ENCODE data around the gene PHACTR3. TPM values are rescaled to one million over a fixed set of nuclear protein-coding genes. Genes with fewer than 3 reads are reported as not detected.

Gene PHACTR3
- total RNA-seq, 4 donors from 2014 or later = 5.4 to 15.9 (median 10.0) TPM

DNA sequence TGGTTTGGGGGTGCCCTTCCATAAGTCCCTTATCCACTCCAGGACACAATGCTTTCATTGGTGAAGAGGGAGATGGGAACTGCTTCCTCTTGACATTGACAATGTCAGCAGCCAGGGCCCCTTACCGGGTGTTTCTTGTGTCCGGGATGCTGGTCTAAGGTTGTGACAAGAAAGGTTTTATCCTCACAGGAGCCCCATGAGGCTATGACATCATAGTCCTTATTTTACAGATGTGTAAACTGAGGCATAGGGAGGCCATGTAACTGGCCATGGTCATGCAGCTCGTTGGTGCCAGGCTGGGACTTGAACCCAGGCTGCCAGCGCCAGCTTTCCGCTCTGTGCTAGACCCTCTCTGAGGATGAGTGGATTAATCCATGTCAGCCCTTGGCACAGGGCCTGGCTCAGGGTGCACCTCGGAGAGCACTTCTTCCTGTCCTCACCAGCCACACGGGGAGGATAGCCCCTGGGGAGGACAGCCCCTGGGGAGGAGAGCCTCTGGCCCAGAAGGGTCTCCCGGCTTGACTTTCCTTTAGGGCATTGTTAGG, 171.8 kb downstream of the PHACTR3 start:
- TF ChIP-seq, protein P1, sequence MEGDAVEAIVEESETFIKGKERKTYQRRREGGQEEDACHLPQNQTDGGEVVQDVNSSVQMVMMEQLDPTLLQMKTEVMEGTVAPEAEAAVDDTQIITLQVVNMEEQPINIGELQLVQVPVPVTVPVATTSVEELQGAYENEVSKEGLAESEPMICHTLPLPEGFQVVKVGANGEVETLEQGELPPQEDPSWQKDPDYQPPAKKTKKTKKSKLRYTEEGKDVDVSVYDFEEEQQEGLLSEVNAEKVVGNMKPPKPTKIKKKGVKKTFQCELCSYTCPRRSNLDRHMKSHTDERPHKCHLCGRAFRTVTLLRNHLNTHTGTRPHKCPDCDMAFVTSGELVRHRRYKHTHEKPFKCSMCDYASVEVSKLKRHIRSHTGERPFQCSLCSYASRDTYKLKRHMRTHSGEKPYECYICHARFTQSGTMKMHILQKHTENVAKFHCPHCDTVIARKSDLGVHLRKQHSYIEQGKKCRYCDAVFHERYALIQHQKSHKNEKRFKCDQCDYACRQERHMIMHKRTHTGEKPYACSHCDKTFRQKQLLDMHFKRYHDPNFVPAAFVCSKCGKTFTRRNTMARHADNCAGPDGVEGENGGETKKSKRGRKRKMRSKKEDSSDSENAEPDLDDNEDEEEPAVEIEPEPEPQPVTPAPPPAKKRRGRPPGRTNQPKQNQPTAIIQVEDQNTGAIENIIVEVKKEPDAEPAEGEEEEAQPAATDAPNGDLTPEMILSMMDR (IDR thresholded peaks at IDR 0.05) = no peak
- no peak for TF ChIP-seq EP300 (IDR thresholded peaks at IDR 0.05)
- no peak for TF ChIP-seq POLR2A (IDR thresholded peaks at IDR 0.05)
- Histone ChIP-seq H3K4me3 (no peak overlapping the region), H3K4me1 (no peaks in the 10 kb centered on the region), H3K36me3 (no peaks in the 10 kb centered on the region), H3K27me3 (peaks cover 0 to 3% of the 10 kb centered on the region in 2 donors), H3K9me3 (no peaks in the 10 kb centered on the region), H3K27ac (no peak overlapping the region)
- DNase-seq (ENCODE audit: low spot score in 2 of 2) = no peak
- WGBS, 2 donors = 45 to 53% methylated on average over 4 to 8 of the region's 8 CpGs

DNA sequence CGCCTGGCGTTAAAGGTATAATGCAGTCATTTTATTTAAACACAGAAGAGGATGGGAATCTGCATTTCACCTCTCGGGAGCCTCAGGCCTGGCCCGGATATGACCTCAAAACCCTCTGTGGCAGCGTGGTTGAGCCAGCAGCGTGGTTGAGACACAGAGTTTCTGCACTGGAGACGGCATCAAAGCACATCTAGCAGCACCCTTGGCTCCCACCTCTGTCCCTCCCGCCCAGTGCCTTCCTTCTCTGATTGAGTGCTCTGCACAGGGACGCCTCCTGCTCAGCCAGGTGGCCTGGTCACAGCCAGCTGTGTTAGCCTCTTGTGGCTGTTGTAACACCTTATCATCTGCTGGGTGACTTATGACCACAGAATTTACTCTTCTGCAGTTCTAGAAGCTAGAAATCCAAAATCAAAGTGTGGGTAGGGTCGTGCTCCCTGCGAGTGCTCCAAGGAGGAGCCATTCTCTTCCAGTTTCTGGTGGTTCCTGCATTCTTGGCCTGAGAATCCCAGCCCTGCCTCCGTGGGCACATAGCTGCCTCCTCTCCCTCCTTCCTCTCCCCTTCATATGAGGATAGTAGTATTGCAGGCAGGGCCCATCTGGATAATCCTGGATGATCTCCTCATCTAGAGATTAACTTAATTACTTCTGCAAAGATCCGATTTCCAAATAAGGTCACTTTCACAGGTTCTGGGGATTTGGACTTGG, 172.4 kb downstream of the PHACTR3 start:
- H3K27ac ChIP-seq = no peak overlapping the region
- H3K36me3 ChIP-seq = no peaks in the 10 kb centered on the region
- no peak for DNase-seq (ENCODE audit: low spot score in 2 of 2)
- H3K9me3 ChIP-seq = no peaks in the 10 kb centered on the region
- no peak overlapping the region for H3K4me3 ChIP-seq
- TF ChIP-seq EP300 (IDR thresholded peaks at IDR 0.05) = no peak
- TF ChIP-seq, protein P1 (IDR thresholded peaks at IDR 0.05) = no peak
- TF ChIP-seq POLR2A (IDR thresholded peaks at IDR 0.05) = no peak
- no peaks in the 10 kb centered on the region for H3K4me1 ChIP-seq
- no peaks in the 10 kb centered on the region for H3K27me3 ChIP-seq
- 79 to 85% methylated on average over 10 to 13 of the region's 13 CpGs for WGBS, 2 donors

DNA sequence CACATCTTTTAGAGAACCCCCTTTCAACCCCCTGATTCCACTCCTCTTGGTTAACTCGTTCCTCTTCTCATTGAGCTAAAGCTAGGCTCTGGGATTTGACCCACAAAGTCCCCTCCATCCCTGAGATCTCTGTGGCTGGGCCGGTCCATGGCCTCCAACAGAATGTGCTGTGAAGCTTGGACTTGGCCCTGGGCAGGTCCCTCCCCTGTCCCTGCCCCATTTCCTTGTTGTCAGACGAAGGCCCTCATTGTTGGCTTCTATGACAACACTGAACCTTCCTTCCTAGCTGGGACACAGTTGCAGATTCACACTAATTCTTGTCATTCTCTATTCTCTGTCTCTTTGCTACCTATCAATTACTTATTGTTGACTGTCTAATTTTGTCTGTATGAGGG, 173.0 kb downstream of the PHACTR3 start:
- Histone ChIP-seq H3K36me3 (no peaks in the 10 kb centered on the region), H3K27ac (no peak overlapping the region), H3K4me1 (no peaks in the 10 kb centered on the region), H3K4me3 (no peak overlapping the region), H3K9me3 (no peaks in the 10 kb centered on the region), H3K27me3 (no peaks in the 10 kb centered on the region)
- TF ChIP-seq, protein P1 (IDR thresholded peaks at IDR 0.05) = no peak
- TF ChIP-seq POLR2A (IDR thresholded peaks at IDR 0.05) (no peak), EP300 (IDR thresholded peaks at IDR 0.05) (no peak)
- no peak for DNase-seq (ENCODE audit: low spot score in 2 of 2)
- 76 to 77% methylated on average over 3 of the region's 3 CpGs for whole genome bisulfite sequencing, 2 donors

DNA sequence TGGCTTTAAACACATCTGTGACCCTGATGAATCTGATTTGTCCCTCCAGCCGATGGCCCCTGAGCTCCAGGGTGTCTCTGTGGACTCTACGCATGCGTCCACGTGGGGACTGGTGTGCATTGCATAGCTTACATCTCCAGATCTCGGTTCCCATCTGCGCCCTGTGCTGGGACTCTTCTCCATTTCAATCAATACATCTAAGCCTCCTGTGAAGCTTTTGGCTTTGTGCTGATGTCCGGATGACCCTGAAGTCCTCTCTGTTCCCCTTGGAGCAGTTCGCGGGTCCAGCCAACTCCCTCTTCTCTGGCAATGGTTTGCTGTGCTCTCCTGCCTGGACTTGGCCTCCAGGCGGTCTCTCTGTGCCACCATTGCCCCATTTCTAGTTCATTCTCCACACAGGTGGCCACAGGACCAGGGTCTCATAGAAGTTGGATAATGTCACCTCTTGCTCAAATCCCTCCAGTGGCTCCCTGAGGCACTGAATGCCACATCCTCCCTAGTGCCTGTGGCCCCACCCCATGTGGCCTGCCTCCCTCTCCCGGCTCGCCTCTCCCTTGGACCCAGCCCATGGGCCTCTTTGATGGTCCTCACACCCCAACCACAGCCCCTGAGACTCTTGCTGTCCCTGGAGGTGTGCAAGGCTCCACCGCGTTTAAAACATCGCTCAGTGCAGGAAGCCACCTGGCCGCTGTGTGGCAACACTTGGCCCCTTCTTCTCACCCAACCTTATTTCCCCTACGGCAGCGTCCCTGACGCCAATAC, 173.7 kb downstream of the PHACTR3 start:
- Histone ChIP-seq H3K27me3 (no peaks in the 10 kb centered on the region), H3K4me1 (no peaks in the 10 kb centered on the region), H3K4me3 (no peak overlapping the region), H3K27ac (no peak overlapping the region), H3K9me3 (no peaks in the 10 kb centered on the region), H3K36me3 (no peaks in the 10 kb centered on the region)
- DNase-seq (ENCODE audit: low spot score in 2 of 2) = no peak
- 85 to 86% methylated on average over 19 of the region's 19 CpGs for WGBS, 2 donors
- TF ChIP-seq POLR2A (IDR thresholded peaks at IDR 0.05) (no peak), EP300 (IDR thresholded peaks at IDR 0.05) (no peak)
- TF ChIP-seq, protein P1 (IDR thresholded peaks at IDR 0.05) = no peak

Data from tibial nerve (tissue), 4 donors.